ENCODE results near the gene HOXA1. TPM values are rescaled to one million over a fixed set of nuclear protein-coding genes. Genes with fewer than 3 reads are reported as not detected.

The HOXA1 gene
- polyA plus RNA-seq, 2 donors: 1.5 to 2.1 TPM

- no peak overlapping the region for H3K4me3 ChIP-seq (ENCODE audit: low read depth in 1 of 2, low read length in 2 of 2)
- H3K36me3 ChIP-seq (ENCODE audit: control insufficient read depth in 2 of 2, insufficient read depth in 2 of 2, low read length in 1 of 2): no peaks in the 10 kb centered on the region
- 36 to 41% methylated on average over 5 of the region's 5 CpGs for WGBS, 2 donors
- no peaks in the 10 kb centered on the region for H3K27me3 ChIP-seq (ENCODE audit: control insufficient read depth in 1 of 2, insufficient read depth in 2 of 2, low read length in 2 of 2)
- peak overlapping the region; percentile 36 to 37 for H3K27ac ChIP-seq (ENCODE audit: low read depth in 2 of 2, low read length in 1 of 2)
- H3K4me1 ChIP-seq (ENCODE audit: control insufficient read depth in 2 of 2, insufficient read depth in 2 of 2, low read length in 1 of 2): no peaks in the 10 kb centered on the region
- H3K9me3 ChIP-seq (ENCODE audit: control insufficient read depth in 2 of 2, insufficient read depth in 1 of 2, low read depth in 1 of 2, low read length in 1 of 2): no peaks in the 10 kb centered on the region
Observed at GRCh38 chr7:27125986-27126394, 30.2 kb upstream of the HOXA1 start.

DNA sequence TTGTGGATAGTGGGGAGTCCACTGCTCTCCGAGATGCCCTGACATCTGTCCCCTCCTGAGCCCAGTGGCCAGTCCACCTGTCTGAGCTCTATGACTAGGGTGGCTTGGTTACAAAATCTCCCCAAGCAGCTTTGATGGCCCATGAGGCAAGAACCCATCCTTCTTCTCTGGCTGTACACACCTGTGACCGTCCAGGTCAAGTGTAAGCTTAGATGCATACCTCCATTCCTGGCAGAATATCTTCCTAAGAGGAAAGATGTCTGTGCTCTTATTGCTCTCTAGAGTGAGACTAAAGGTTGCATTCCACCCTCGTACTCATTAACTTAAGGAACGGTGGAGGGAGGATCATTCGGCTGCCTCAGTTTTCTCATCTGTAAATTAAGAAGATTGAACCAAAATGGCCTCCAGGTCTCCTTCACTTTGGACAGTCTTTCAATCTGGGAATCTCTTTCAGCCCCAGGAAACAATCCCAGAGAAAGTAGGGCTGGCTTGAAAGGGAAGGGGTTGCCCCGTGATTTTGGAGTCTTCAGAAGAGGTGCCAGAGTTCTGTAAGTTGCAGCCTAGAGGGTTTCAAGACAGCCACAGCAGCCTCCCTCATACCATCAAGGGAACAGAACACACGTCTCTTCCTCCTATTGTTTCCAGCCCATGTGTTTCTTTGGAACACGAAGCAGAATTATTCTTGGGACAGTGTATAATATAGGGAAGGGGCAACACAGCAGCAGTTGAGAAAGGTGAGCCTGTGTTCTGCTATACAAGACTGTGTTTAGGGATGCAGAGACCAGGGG lies 29.3 kb upstream of the HOXA1 start:
- Histone ChIP-seq H3K27ac (ENCODE audit: low read depth in 2 of 2, low read length in 1 of 2) (peak overlapping the region; percentile 37 to 43), H3K4me1 (ENCODE audit: control insufficient read depth in 2 of 2, insufficient read depth in 2 of 2, low read length in 1 of 2) (no peaks in the 10 kb centered on the region)
- 48 to 52% methylated on average over 8 of the region's 8 CpGs for WGBS, 2 donors

DNA sequence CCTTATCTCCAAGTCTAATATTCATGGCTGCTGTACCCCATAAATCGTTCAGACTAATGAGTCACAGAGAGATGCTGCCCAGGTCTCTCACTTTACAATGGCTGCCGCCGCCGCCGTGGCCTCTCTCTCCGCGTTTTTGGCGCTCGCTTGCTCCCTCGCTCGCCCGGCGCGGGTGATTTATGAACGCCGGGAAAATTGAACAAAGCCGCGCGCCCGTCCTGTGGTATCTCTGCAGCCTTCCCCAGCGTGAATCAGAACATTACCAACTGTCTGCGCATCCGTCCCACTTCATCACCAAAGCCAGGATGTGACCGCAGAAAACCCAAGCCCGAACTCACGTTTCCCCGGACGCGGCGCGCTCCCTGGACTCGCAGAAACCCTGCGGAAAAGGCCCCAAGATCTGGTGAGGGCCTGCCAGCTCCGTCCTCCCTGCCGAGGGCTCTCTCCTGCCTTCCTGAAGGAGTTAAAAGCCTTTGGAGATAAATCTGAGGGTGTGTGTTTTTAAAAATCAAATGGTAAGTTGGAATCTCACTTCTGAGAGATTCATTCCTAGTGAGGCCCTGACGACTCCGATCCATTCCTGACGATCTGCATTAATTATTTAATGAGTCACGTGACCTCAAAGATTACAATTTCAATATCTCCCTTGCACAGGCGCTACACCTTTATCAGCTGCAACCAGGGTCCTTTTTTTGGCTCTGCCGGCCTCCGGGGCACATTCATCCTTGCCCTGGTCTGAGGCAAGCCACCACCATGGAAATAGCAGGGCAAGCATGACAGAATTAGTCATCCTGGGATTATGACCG lies 28.5 kb upstream of the HOXA1 start:
- H3K27me3 ChIP-seq (ENCODE audit: control insufficient read depth in 1 of 2, insufficient read depth in 2 of 2, low read length in 2 of 2): no peaks in the 10 kb centered on the region
- H3K4me1 ChIP-seq (ENCODE audit: control insufficient read depth in 2 of 2, insufficient read depth in 2 of 2, low read length in 1 of 2): no peaks in the 10 kb centered on the region

More for the DNA sequence above, 29.3 kb upstream of the HOXA1 start:
- Histone ChIP-seq H3K4me3 (ENCODE audit: low read depth in 1 of 2, low read length in 2 of 2) (no peak overlapping the region), H3K27me3 (ENCODE audit: control insufficient read depth in 1 of 2, insufficient read depth in 2 of 2, low read length in 2 of 2) (no peaks in the 10 kb centered on the region), H3K36me3 (ENCODE audit: control insufficient read depth in 2 of 2, insufficient read depth in 2 of 2, low read length in 1 of 2) (no peaks in the 10 kb centered on the region), H3K9me3 (ENCODE audit: control insufficient read depth in 2 of 2, insufficient read depth in 1 of 2, low read depth in 1 of 2, low read length in 1 of 2) (no peaks in the 10 kb centered on the region)

DNA sequence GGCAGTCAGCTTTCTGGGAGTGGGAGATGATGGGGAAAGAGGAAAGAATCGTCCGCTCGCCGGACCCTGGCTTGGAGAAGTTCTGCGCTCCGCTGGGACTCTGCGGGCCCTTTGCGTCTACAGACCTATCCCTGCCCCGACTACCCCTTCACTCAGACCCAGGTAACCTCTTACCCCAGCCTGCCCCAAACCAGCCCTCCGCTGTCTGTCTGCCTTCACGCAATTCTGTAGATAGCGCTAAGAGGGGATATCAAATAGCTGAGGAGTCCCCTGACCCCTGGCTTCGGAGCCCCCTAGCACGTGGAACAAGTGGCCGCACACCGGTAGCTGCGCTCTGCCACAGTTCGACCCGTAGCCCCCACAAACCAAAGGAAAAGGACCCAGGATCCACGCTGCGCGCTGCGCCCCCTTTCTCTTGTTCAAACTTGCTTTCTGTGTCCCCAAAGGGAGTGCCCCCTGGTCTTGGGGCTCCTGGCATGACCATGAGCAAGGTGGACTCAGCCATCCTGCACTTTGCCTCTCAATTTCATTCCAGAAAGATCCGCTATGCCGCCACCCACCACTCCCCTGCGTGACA lies 27.8 kb upstream of the HOXA1 start:
- H3K4me1 ChIP-seq (ENCODE audit: control insufficient read depth in 2 of 2, insufficient read depth in 2 of 2, low read length in 1 of 2): peaks cover 0 to under 1% of the 10 kb centered on the region in 2 donors
- H3K27me3 ChIP-seq (ENCODE audit: control insufficient read depth in 1 of 2, insufficient read depth in 2 of 2, low read length in 2 of 2): no peaks in the 10 kb centered on the region
- H3K9me3 ChIP-seq (ENCODE audit: control insufficient read depth in 2 of 2, insufficient read depth in 1 of 2, low read depth in 1 of 2, low read length in 1 of 2): no peaks in the 10 kb centered on the region
- no peaks in the 10 kb centered on the region for H3K36me3 ChIP-seq (ENCODE audit: control insufficient read depth in 2 of 2, insufficient read depth in 2 of 2, low read length in 1 of 2)
- H3K27ac ChIP-seq (ENCODE audit: low read depth in 2 of 2, low read length in 1 of 2): peak overlapping the region; percentile 83 to 86
- H3K4me3 ChIP-seq (ENCODE audit: low read depth in 1 of 2, low read length in 2 of 2): peak overlapping the region; percentile 22 to 60
- 44 to 54% methylated on average over 25 to 26 of the region's 26 CpGs for WGBS, 2 donors

More for the DNA sequence above, 28.5 kb upstream of the HOXA1 start:
- Histone ChIP-seq H3K4me3 (ENCODE audit: low read depth in 1 of 2, low read length in 2 of 2) (peak overlapping the region; percentile 12 to 60), H3K9me3 (ENCODE audit: control insufficient read depth in 2 of 2, insufficient read depth in 1 of 2, low read depth in 1 of 2, low read length in 1 of 2) (no peaks in the 10 kb centered on the region), H3K36me3 (ENCODE audit: control insufficient read depth in 2 of 2, insufficient read depth in 2 of 2, low read length in 1 of 2) (no peaks in the 10 kb centered on the region), H3K27ac (ENCODE audit: low read depth in 2 of 2, low read length in 1 of 2) (peak overlapping the region; percentile 83 to 86)
- 37 to 45% methylated on average over 43 of the region's 43 CpGs for WGBS, 2 donors

- Histone ChIP-seq H3K27ac (ENCODE audit: low read depth in 2 of 2, low read length in 1 of 2) (peak overlapping the region; percentile 83 to 86), H3K4me1 (ENCODE audit: control insufficient read depth in 2 of 2, insufficient read depth in 2 of 2, low read length in 1 of 2) (peaks cover 0 to 2% of the 10 kb centered on the region in 2 donors), H3K4me3 (ENCODE audit: low read depth in 1 of 2, low read length in 2 of 2) (peak overlapping the region; percentile 22 to 60), H3K27me3 (ENCODE audit: control insufficient read depth in 1 of 2, insufficient read depth in 2 of 2, low read length in 2 of 2) (no peaks in the 10 kb centered on the region), H3K9me3 (ENCODE audit: control insufficient read depth in 2 of 2, insufficient read depth in 1 of 2, low read depth in 1 of 2, low read length in 1 of 2) (no peaks in the 10 kb centered on the region), H3K36me3 (ENCODE audit: control insufficient read depth in 2 of 2, insufficient read depth in 2 of 2, low read length in 1 of 2) (no peaks in the 10 kb centered on the region)
- WGBS, 2 donors: 31 to 33% methylated on average over 14 of the region's 14 CpGs
Observed at GRCh38 chr7:27123007-27123476, 27.2 kb upstream of the HOXA1 start.

DNA sequence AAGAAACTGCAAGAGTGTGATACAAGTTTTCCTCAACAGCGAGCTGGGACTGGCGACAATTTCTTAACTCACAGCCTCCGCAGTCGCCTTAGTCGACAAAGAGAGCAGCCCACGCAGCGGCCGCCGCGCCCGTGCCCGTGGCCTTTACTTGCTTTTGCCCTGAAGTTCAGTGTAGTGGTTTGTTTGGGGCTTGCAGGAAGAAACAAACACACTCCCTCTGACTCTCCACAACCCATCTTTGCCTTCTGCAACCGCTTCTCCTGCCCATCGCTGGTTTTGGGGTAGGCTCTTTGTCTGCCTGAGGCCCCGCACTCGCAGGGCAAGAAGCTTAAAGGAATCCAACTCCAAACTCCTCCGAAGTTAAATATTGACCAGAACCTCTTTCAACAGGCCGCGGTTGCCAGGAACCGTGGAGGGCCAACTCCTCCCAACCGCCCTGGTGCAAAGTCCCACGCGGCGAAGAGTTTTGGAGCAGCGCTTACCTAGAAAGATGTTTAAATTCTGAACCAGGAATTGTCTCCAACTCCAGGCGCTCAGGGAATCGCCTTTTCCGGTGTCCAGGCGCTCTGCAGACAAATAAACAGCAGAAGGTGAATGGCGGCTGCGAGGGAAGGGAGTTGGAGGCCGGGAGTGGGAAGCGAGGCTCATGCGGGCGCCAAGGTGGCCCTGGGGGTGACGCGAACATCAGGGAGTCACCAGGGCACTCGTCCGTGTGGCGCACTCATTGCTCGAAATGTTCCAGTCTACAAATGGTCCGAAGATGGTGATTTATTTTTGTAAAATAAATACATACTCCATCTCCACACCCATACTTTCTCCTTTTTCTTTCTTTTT lies 26.5 kb upstream of the HOXA1 start:
- peaks cover 0 to 2% of the 10 kb centered on the region in 2 donors for H3K4me1 ChIP-seq (ENCODE audit: control insufficient read depth in 2 of 2, insufficient read depth in 2 of 2, low read length in 1 of 2)
- peak overlapping the region; percentile 38 to 60 for H3K4me3 ChIP-seq (ENCODE audit: low read depth in 1 of 2, low read length in 2 of 2)
- no peaks in the 10 kb centered on the region for H3K36me3 ChIP-seq (ENCODE audit: control insufficient read depth in 2 of 2, insufficient read depth in 2 of 2, low read length in 1 of 2)
- 30 to 32% methylated on average over 42 of the region's 42 CpGs for WGBS, 2 donors
- H3K27ac ChIP-seq (ENCODE audit: low read depth in 2 of 2, low read length in 1 of 2): peak overlapping the region; percentile 75 to 83
- no peaks in the 10 kb centered on the region for H3K27me3 ChIP-seq (ENCODE audit: control insufficient read depth in 1 of 2, insufficient read depth in 2 of 2, low read length in 2 of 2)
- no peaks in the 10 kb centered on the region for H3K9me3 ChIP-seq (ENCODE audit: control insufficient read depth in 2 of 2, insufficient read depth in 1 of 2, low read depth in 1 of 2, low read length in 1 of 2)

DNA sequence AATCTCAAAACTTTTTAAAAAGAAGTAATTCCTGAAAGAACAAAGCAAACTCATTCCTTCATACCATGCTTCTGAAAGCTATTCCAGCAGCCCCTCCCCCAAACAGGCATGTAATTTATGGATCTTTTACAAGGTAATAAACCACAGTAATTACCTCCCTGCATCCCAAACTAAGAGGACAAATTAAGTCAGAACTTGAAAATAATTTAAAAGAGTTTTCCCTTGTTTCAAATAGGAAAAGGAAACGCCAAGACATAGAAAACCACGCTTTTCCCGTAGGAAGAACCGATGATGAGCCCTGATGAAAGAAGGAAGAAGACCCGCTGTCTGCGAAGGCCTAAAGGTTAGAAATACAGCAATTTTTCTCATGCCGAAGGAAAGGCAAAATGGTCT lies 25.9 kb upstream of the HOXA1 start:
- H3K36me3 ChIP-seq (ENCODE audit: control insufficient read depth in 2 of 2, insufficient read depth in 2 of 2, low read length in 1 of 2): no peaks in the 10 kb centered on the region
- WGBS, 2 donors: 32 to 33% methylated on average over 7 of the region's 7 CpGs
- no peaks in the 10 kb centered on the region for H3K27me3 ChIP-seq (ENCODE audit: control insufficient read depth in 1 of 2, insufficient read depth in 2 of 2, low read length in 2 of 2)
- H3K4me3 ChIP-seq (ENCODE audit: low read depth in 1 of 2, low read length in 2 of 2): peak overlapping the region; percentile 38 to 60
- peaks cover 0 to 2% of the 10 kb centered on the region in 2 donors for H3K4me1 ChIP-seq (ENCODE audit: control insufficient read depth in 2 of 2, insufficient read depth in 2 of 2, low read length in 1 of 2)
- H3K27ac ChIP-seq (ENCODE audit: low read depth in 2 of 2, low read length in 1 of 2): peak overlapping the region; percentile 75 to 83
- H3K9me3 ChIP-seq (ENCODE audit: control insufficient read depth in 2 of 2, insufficient read depth in 1 of 2, low read depth in 1 of 2, low read length in 1 of 2): no peaks in the 10 kb centered on the region

DNA sequence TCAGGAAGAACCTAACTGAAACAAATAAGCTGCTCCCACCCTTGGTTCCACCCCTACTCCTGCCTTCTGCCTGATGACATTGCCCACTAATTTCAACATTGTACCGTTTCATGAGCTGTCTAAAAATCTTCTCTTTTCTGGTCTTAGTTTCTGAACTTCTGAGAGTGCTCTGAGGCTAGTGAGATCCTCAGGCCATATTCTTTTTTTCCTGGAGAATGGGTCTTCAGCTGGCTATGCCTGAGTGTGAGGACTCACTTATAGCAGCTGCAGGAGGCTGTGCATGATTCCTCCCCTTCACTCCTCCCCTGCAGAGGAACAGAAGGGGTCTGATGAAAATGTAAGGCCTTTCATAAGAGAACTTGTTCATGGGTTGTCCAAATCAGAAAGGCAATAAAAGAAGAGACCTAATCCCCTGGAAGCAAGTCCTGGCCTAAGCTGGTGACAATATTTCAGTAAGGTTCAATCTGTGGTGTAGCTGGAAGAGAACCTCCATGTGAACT lies 23.7 kb upstream of the HOXA1 start:
- H3K27me3 ChIP-seq (ENCODE audit: control insufficient read depth in 1 of 2, insufficient read depth in 2 of 2, low read length in 2 of 2): no peaks in the 10 kb centered on the region

More for the DNA sequence above, 23.7 kb upstream of the HOXA1 start:
- WGBS, 2 donors: 40 to 45% methylated on average over 1 of the region's 1 CpG
- Histone ChIP-seq H3K4me1 (ENCODE audit: control insufficient read depth in 2 of 2, insufficient read depth in 2 of 2, low read length in 1 of 2) (peaks cover 0 to 2% of the 10 kb centered on the region in 2 donors), H3K27ac (ENCODE audit: low read depth in 2 of 2, low read length in 1 of 2) (peak overlapping the region; percentile 31 to 72), H3K4me3 (ENCODE audit: low read depth in 1 of 2, low read length in 2 of 2) (no peak overlapping the region), H3K9me3 (ENCODE audit: control insufficient read depth in 2 of 2, insufficient read depth in 1 of 2, low read depth in 1 of 2, low read length in 1 of 2) (no peaks in the 10 kb centered on the region), H3K36me3 (ENCODE audit: control insufficient read depth in 2 of 2, insufficient read depth in 2 of 2, low read length in 1 of 2) (no peaks in the 10 kb centered on the region)

All from esophagus (tissue), 2 donors.